Vagina (tissue), 2 donors: ENCODE results near the gene DOCK11.

Source experiments
- CTCF ChIP-seq, 3 experiments: fragments of 450-650 bp in 2 of 3; fragments of 200-600 bp in 1 of 3; sonication (generic) in 1 of 3; IDR thresholded peaks; one replicate each; pipeline ENCODE4 v1.5.1; 2017 to 2019; ENCODE audit warnings: antibody characterized with exemption in 3 of 3, mild to moderate bottlenecking in 2 of 3, moderate library complexity in 2 of 3
- POLR2A ChIP-seq, 2 donors: fragments of 450-650 bp; IDR thresholded peaks; one replicate each; pipeline ENCODE4 v1.6.1; 2017; ENCODE audit warnings: antibody characterized with exemption in 2 of 2, mild to moderate bottlenecking in 2 of 2, moderate library complexity in 2 of 2
- POLR2AphosphoS5 ChIP-seq, 2 donors: sonication (generic); formaldehyde crosslinking; IDR thresholded peaks; one replicate each; pipeline ENCODE4 v1.9.0; 2017; ENCODE audit warnings: antibody characterized with exemption in 2 of 2, mild to moderate bottlenecking in 2 of 2, low read depth in 1 of 2; ENCODE audit not compliant: insufficient read depth in 1 of 2

GRCh38 chrX:118702741-118703140 is 207.1 kb downstream of the DOCK11 start:
- TF ChIP-seq POLR2A (IDR thresholded peaks at IDR 0.05) (no peak), CTCF (IDR thresholded peaks at IDR 0.05) (no peak), POLR2AphosphoS5 (IDR thresholded peaks at IDR 0.05; ENCODE audit: insufficient read depth in 1 of 2, low read depth in 1 of 2) (no peak)
